ENCODE measurements around the gene RNASEH2B. TPM values are rescaled to one million over a fixed set of nuclear protein-coding genes. Genes with fewer than 3 reads are reported as not detected.
A peak's percentile ranks its signal among the peaks of the same experiment; 100 is the strongest.

The RNASEH2B gene
- total and polyA plus RNA-seq, 4 donors: 31.2 to 97.4 (median 48.2) TPM

DNA sequence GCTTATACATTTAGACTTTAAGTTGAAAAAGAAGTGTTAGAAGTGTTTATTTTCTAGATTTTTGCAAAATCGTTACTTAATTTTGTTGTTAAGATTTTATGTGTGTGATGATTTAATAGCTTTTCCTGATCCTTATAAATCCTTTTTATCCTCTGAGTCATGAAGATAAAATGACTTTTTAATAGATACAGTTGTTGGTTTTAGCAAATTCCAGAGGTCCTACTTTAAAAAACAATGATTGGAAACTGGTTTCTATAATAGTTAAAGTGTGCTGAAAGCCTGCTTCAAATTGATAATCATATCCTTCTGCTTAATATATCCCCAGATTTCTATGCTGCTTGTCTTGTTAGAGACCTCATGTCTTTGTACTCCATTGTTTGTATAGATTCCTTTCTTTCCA, 39.0 kb downstream of the RNASEH2B start:
- no peaks in the 10 kb centered on the region for H3K4me1 ChIP-seq (ENCODE audit: control insufficient read depth, insufficient read depth, low read length)
- no peak overlapping the region for H3K27ac ChIP-seq (ENCODE audit: low read depth, low read length)
- no peak for DNase-seq (ENCODE audit: low read depth in 4 of 6, low spot score in 6 of 6)
- no peak overlapping the region for H3K4me3 ChIP-seq (ENCODE audit: low read depth, low read length)
- H3K9me3 ChIP-seq (ENCODE audit: control insufficient read depth, insufficient read depth, low read length): no peaks in the 10 kb centered on the region
- H3K36me3 ChIP-seq (ENCODE audit: control insufficient read depth, insufficient read depth, low read length): no peaks in the 10 kb centered on the region
- WGBS (ENCODE audit: insufficient coverage): no CpG with 5 or more reads among the region's 1 CpG
- H3K27me3 ChIP-seq (ENCODE audit: control insufficient read depth, insufficient read depth, low read length): no peaks in the 10 kb centered on the region

GRCh38 chr13:50950849-50951248, 41.3 kb downstream of the RNASEH2B start:
- peak in 2 of 6 donors; percentile 44 to 74 for DNase-seq (ENCODE audit: low read depth in 4 of 6, low spot score in 6 of 6)
- 29% methylated on average over 1 of the region's 3 CpGs for WGBS (ENCODE audit: insufficient coverage)
- no peaks in the 10 kb centered on the region for H3K9me3 ChIP-seq (ENCODE audit: control insufficient read depth, insufficient read depth, low read length)

GRCh38 chr13:50951366-50951765, 41.8 kb downstream of the RNASEH2B start:
- H3K4me3 ChIP-seq (ENCODE audit: low read depth, low read length): no peak overlapping the region
- H3K27ac ChIP-seq (ENCODE audit: low read depth, low read length): no peak overlapping the region
- no peaks in the 10 kb centered on the region for H3K9me3 ChIP-seq (ENCODE audit: control insufficient read depth, insufficient read depth, low read length)
- H3K27me3 ChIP-seq (ENCODE audit: control insufficient read depth, insufficient read depth, low read length): no peaks in the 10 kb centered on the region
- no peaks in the 10 kb centered on the region for H3K4me1 ChIP-seq (ENCODE audit: control insufficient read depth, insufficient read depth, low read length)
- DNase-seq (ENCODE audit: low read depth in 4 of 6, low spot score in 6 of 6): peak in 3 of 6 donors; percentile 6 to 72 (median 9)
- no peaks in the 10 kb centered on the region for H3K36me3 ChIP-seq (ENCODE audit: control insufficient read depth, insufficient read depth, low read length)
- 33% methylated on average over 1 of the region's 3 CpGs for WGBS (ENCODE audit: insufficient coverage)

More at GRCh38 chr13:50950849-50951248, 41.3 kb downstream of the RNASEH2B start:
- H3K27ac ChIP-seq (ENCODE audit: low read depth, low read length): no peak overlapping the region
- H3K4me3 ChIP-seq (ENCODE audit: low read depth, low read length): no peak overlapping the region
- no peaks in the 10 kb centered on the region for H3K4me1 ChIP-seq (ENCODE audit: control insufficient read depth, insufficient read depth, low read length)
- H3K36me3 ChIP-seq (ENCODE audit: control insufficient read depth, insufficient read depth, low read length): no peaks in the 10 kb centered on the region
- no peaks in the 10 kb centered on the region for H3K27me3 ChIP-seq (ENCODE audit: control insufficient read depth, insufficient read depth, low read length)

DNA sequence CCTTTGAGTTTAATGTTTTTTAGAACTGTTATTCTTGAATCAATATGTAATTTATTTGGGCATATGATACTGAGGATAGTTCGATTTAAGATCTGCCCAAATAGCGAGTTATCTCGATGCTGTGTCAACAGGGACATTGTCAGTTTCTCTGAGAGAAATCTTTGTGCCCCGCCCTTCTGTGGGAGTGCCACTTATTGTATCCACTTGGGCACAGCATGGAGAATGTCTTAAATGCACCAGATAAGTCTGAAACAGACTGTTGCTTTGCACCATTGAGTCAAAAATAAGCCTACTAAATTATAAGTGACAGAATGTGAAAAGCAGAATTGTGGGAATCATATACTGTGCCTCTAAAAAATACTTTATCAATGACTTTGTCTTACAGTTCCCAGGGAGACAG, 45.6 kb downstream of the RNASEH2B start:
- Histone ChIP-seq H3K36me3 (ENCODE audit: control insufficient read depth, insufficient read depth, low read length) (no peaks in the 10 kb centered on the region), H3K27me3 (ENCODE audit: control insufficient read depth, insufficient read depth, low read length) (no peaks in the 10 kb centered on the region), H3K4me3 (ENCODE audit: low read depth, low read length) (no peak overlapping the region), H3K9me3 (ENCODE audit: control insufficient read depth, insufficient read depth, low read length) (no peaks in the 10 kb centered on the region), H3K4me1 (ENCODE audit: control insufficient read depth, insufficient read depth, low read length) (no peaks in the 10 kb centered on the region), H3K27ac (ENCODE audit: low read depth, low read length) (no peak overlapping the region)
- WGBS (ENCODE audit: insufficient coverage): 82% methylated on average over 4 of the region's 4 CpGs
- no peak for DNase-seq (ENCODE audit: low read depth in 4 of 6, low spot score in 6 of 6)

DNA sequence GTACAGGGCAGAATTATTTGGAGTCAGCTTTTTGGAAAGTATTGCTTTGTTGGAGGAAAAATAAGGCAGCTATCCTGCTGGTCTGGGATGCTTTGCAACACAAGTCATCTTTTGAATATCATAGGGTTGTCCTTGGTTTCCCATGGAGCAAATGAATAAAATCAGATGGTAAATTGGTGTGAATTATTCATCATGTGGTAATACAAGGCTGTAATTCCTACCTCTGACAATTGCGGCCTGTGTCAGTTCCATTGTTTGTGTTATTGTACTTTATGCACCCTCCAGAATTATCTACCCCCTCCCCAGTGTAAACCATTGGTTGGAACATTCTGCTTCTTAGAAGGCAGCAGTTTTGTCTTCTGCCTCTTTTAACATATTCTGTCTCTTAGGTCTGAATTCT, 46.2 kb downstream of the RNASEH2B start:
- no peaks in the 10 kb centered on the region for H3K9me3 ChIP-seq (ENCODE audit: control insufficient read depth, insufficient read depth, low read length)
- no peak for DNase-seq (ENCODE audit: low read depth in 4 of 6, low spot score in 6 of 6)
- H3K4me1 ChIP-seq (ENCODE audit: control insufficient read depth, insufficient read depth, low read length): no peaks in the 10 kb centered on the region
- no CpG with 5 or more reads among the region's 1 CpG for WGBS (ENCODE audit: insufficient coverage)
- H3K27ac ChIP-seq (ENCODE audit: low read depth, low read length): no peak overlapping the region
- H3K27me3 ChIP-seq (ENCODE audit: control insufficient read depth, insufficient read depth, low read length): no peaks in the 10 kb centered on the region
- no peaks in the 10 kb centered on the region for H3K36me3 ChIP-seq (ENCODE audit: control insufficient read depth, insufficient read depth, low read length)
- no peak overlapping the region for H3K4me3 ChIP-seq (ENCODE audit: low read depth, low read length)

DNA sequence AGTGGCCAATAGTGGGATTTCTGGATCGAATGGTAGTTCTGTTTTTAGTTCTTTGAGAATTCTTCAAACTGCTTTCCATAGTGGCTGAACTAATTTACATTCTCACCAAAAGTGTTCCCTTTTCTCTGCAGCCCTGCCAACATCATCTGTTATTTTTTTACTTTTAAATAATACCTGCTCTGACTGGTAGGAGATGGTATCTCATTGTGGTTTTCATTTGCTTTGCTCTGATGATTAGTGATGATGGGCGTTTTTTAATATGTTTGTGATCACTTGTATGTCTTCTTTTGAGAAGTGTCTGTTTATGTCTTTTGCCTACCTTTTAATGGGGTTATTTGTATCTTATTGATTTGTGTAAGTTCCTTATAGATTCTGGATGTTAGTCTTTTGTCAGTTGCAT, 48.0 kb downstream of the RNASEH2B start:
- no peak for DNase-seq (ENCODE audit: low read depth in 4 of 6, low spot score in 6 of 6)
- no peaks in the 10 kb centered on the region for H3K36me3 ChIP-seq (ENCODE audit: control insufficient read depth, insufficient read depth, low read length)
- no peaks in the 10 kb centered on the region for H3K9me3 ChIP-seq (ENCODE audit: control insufficient read depth, insufficient read depth, low read length)
- H3K4me3 ChIP-seq (ENCODE audit: low read depth, low read length): no peak overlapping the region
- WGBS (ENCODE audit: insufficient coverage): no CpG with 5 or more reads among the region's 2 CpGs
- no peak overlapping the region for H3K27ac ChIP-seq (ENCODE audit: low read depth, low read length)
- no peaks in the 10 kb centered on the region for H3K27me3 ChIP-seq (ENCODE audit: control insufficient read depth, insufficient read depth, low read length)
- no peaks in the 10 kb centered on the region for H3K4me1 ChIP-seq (ENCODE audit: control insufficient read depth, insufficient read depth, low read length)

DNA sequence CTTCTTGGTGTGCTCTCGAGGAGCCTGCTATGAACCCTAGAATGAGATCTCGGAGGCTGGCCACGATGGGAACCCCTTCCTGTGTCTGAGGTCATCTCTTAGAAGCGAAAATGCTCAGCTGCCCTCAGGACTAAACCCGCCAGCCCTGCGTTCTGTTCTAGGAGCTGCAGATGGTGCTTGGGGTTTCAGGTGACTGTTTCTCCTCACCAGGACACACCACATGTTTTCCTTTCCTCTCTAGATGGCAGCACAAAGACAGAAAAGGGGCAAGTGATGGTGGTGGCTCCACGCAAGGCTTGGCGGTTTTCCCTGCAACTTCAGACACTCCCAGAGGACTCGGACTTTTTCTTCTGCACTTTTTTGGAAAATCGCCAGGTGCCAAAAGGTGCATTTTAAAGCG, 60.1 kb downstream of the RNASEH2B start:
- Histone ChIP-seq H3K27ac (ENCODE audit: low read depth, low read length) (no peak overlapping the region), H3K4me1 (ENCODE audit: control insufficient read depth, insufficient read depth, low read length) (no peaks in the 10 kb centered on the region), H3K27me3 (ENCODE audit: control insufficient read depth, insufficient read depth, low read length) (no peaks in the 10 kb centered on the region), H3K36me3 (ENCODE audit: control insufficient read depth, insufficient read depth, low read length) (peaks cover 2% of the 10 kb centered on the region), H3K9me3 (ENCODE audit: control insufficient read depth, insufficient read depth, low read length) (no peaks in the 10 kb centered on the region), H3K4me3 (ENCODE audit: low read depth, low read length) (no peak overlapping the region)
- DNase-seq (ENCODE audit: low read depth in 4 of 6, low spot score in 6 of 6): peak in 2 of 6 donors; percentile 42 to 49
- 78% methylated on average over 9 of the region's 11 CpGs for WGBS (ENCODE audit: insufficient coverage)

DNA sequence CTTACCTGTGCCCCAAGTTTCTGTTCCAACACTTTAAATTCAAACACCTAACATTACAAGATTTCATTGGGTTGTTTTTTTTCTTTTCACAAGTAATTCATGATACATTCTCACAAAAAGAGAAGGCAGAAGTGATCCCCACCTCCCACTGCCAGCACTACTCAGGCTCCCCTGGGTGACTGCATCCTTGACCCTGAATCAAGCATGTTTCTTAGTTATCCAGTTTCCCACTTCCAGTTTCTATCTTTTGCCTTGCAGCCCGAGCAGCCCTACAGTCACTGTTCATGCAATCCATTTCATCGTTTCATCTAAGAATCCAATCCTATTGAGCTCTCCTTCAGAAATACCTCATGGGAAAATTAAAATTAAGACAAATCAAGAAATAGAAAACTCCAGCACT, 61.4 kb downstream of the RNASEH2B start:
- H3K27ac ChIP-seq (ENCODE audit: low read depth, low read length): no peak overlapping the region
- no peaks in the 10 kb centered on the region for H3K27me3 ChIP-seq (ENCODE audit: control insufficient read depth, insufficient read depth, low read length)
- no peaks in the 10 kb centered on the region for H3K4me1 ChIP-seq (ENCODE audit: control insufficient read depth, insufficient read depth, low read length)
- DNase-seq (ENCODE audit: low read depth in 4 of 6, low spot score in 6 of 6): no peak
- WGBS (ENCODE audit: insufficient coverage): no CpG with 5 or more reads among the region's 2 CpGs
- H3K9me3 ChIP-seq (ENCODE audit: control insufficient read depth, insufficient read depth, low read length): no peaks in the 10 kb centered on the region
- H3K4me3 ChIP-seq (ENCODE audit: low read depth, low read length): no peak overlapping the region
- peaks cover 2% of the 10 kb centered on the region for H3K36me3 ChIP-seq (ENCODE audit: control insufficient read depth, insufficient read depth, low read length)

DNA sequence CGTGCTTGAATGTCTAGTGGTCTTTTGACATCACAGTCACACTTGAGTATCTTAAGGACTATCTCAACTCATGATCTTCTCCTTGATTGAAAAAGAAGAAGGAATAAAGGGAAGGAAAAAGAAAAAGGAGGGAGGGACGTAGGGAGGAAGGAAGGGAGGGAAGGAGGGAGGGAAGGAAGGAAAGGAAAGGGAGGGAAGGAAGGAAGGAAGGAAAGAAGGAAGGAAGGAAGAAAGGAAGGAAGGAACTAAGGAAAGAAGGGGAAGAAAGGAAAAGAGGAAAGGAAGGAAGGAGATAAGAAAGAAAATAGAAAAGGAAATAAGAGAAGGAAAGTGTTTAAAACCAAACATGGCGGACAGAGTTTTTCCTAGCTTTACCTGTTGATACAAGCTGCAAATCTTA, 64.7 kb downstream of the RNASEH2B start:
- Histone ChIP-seq H3K4me1 (ENCODE audit: control insufficient read depth, insufficient read depth, low read length) (no peaks in the 10 kb centered on the region), H3K27ac (ENCODE audit: low read depth, low read length) (no peak overlapping the region), H3K27me3 (ENCODE audit: control insufficient read depth, insufficient read depth, low read length) (no peaks in the 10 kb centered on the region), H3K36me3 (ENCODE audit: control insufficient read depth, insufficient read depth, low read length) (peaks cover 2% of the 10 kb centered on the region), H3K4me3 (ENCODE audit: low read depth, low read length) (no peak overlapping the region), H3K9me3 (ENCODE audit: control insufficient read depth, insufficient read depth, low read length) (no peaks in the 10 kb centered on the region)
- no peak for DNase-seq (ENCODE audit: low read depth in 4 of 6, low spot score in 6 of 6)
- 89% methylated on average over 1 of the region's 3 CpGs for WGBS (ENCODE audit: insufficient coverage)

GRCh38 chr13:50979187-50979586, 69.6 kb downstream of the RNASEH2B start:
- Histone ChIP-seq H3K27me3 (ENCODE audit: control insufficient read depth, insufficient read depth, low read length) (no peaks in the 10 kb centered on the region), H3K36me3 (ENCODE audit: control insufficient read depth, insufficient read depth, low read length) (peaks cover under 1% of the 10 kb centered on the region), H3K4me3 (ENCODE audit: low read depth, low read length) (no peak overlapping the region), H3K4me1 (ENCODE audit: control insufficient read depth, insufficient read depth, low read length) (no peaks in the 10 kb centered on the region), H3K9me3 (ENCODE audit: control insufficient read depth, insufficient read depth, low read length) (no peaks in the 10 kb centered on the region), H3K27ac (ENCODE audit: low read depth, low read length) (no peak overlapping the region)
- no peak for DNase-seq (ENCODE audit: low read depth in 4 of 6, low spot score in 6 of 6)
